ENCODE measurements around the gene JARID2. TPM values are rescaled to one million over a fixed set of nuclear protein-coding genes. Genes with fewer than 3 reads are reported as not detected.

The JARID2 gene
- total and polyA plus RNA-seq, 2 of the 13 experiments (the other 11 are each of a cell fraction or from before 2014, with no cell fraction given), result 7.5 to 10.3 TPM

Small RNA genes lying within 50 kb of the gene (small RNA-seq; reads per million reads assigned to genes)
- 0 reads per million in 3 experiments for gene RF00001 (ENCODE audit: insufficient read depth in 2 of 3, insufficient read length in 3 of 3, low read depth in 2 of 3, low replicate concordance in 1 of 3)
- gene RNU6-522P (ENCODE audit: insufficient read depth in 2 of 3, insufficient read length in 3 of 3, low read depth in 2 of 3, low replicate concordance in 1 of 3), result 0 to 0.33 (median 0) reads per million in 3 experiments
- gene RNU6-645P (ENCODE audit: insufficient read depth in 2 of 3, insufficient read length in 3 of 3, low read depth in 2 of 3, low replicate concordance in 1 of 3), result 0 reads per million in 3 experiments

Data from HepG2 (cell line).